Heart right ventricle (tissue), 16 donors: Measurements from ENCODE around the gene AMER2. TPM values are rescaled to one million over a fixed set of nuclear protein-coding genes. Genes with fewer than 3 reads are reported as not detected.

Source experiments
- ATAC-seq, 8 donors: fragments of 200-7000 bp; cut with Tn5 transposase; one replicate each; pipeline ENCODE4 v1.9.1; 2020; ENCODE audit warnings: mild to moderate bottlenecking in 8 of 8, moderate library complexity in 8 of 8, moderate number of reproducible peaks in 1 of 8
- DNase-seq, 2 donors: peaks; one replicate each; pipeline ENCODE4 v3.0.0-alpha.2; 2020
- H3K27ac ChIP-seq, 10 donors: fragments of 200-600 bp; sonication (generic) in 2 of 10; one replicate each; pipeline versions ENCODE4 v1.5.0 to v1.8.0; 2020 to 2022; ENCODE audit warnings: mild to moderate bottlenecking in 3 of 10
- H3K27me3 ChIP-seq, 7 donors: fragments of 200-600 bp; one replicate each; pipeline ENCODE4 v1.8.0; 2021 to 2022; ENCODE audit warnings: mild to moderate bottlenecking in 2 of 7
- H3K36me3 ChIP-seq, 9 donors: fragments of 200-600 bp; sonication (generic) in 1 of 9; one replicate each; pipeline versions ENCODE4 v1.5.0 to v1.8.0; 2020 to 2022; ENCODE audit warnings: mild to moderate bottlenecking in 2 of 9
- H3K4me1 ChIP-seq, 9 donors: fragments of 200-600 bp; sonication (generic) in 1 of 9; one replicate each; pipeline versions ENCODE4 v1.5.0 to v1.8.0; 2020 to 2022; ENCODE audit warnings: mild to moderate bottlenecking in 4 of 9
- H3K4me3 ChIP-seq, 10 donors: fragments of 200-600 bp; sonication (generic) in 2 of 10; one replicate each; pipeline versions ENCODE4 v1.5.0 to v1.8.0; 2020 to 2022; ENCODE audit warnings: mild to moderate bottlenecking in 7 of 10, moderate library complexity in 2 of 10
- H3K9me3 ChIP-seq, 11 donors: fragments of 200-600 bp in 10 of 11; sonication (generic) in 2 of 11; one replicate each; pipeline versions ENCODE4 v1.5.0 to v1.8.0; 2013 to 2022; ENCODE audit warnings: mild to moderate bottlenecking in 2 of 11, control low read depth in 1 of 11, moderate library complexity in 1 of 11
- WGBS, 2 donors: extraction: QIAGEN DNeasy Blood & Tissue Kit; methylation state at CpG; one replicate each; pipeline ENCODE4 v1.1.7; 2013; ENCODE audit warnings: inconsistent platforms in 1 of 2; 5-methylcytosine and 5-hydroxymethylcytosine counted together
- intact Hi-C, 10 donors: fragments of 100-400 bp; cut with DNase I; formaldehyde crosslinking; loops; one replicate each; pipeline versions ENCODE4 v1.11.1 to v1.14.2; 2022
- polyA plus RNA-seq, 2 donors: library from polyadenylated mRNA; stranded (reverse); fragments of 200-250 nt; gene quantifications; one replicate each; pipeline ENCODE4 v1.2.3, GENCODE V29; 2013
- total RNA-seq, 10 donors: library from RNA; stranded (reverse); fragmentation: NEBNext Ultra II Directional in 3 of 10; extraction: Animal tissue kit (Norgen Biotek cat#: 25700) in 3 of 10; gene quantifications; one replicate each; pipeline versions ENCODE4 v1.2.1 to v1.2.4, GENCODE V29; 2021 to 2023
- TF ChIP-seq, protein P1 (sequence below), 9 donors: fragments of 200-600 bp; sonication (generic) in 2 of 9; IDR thresholded peaks; one replicate each; pipeline versions ENCODE4 v1.5.0 to v1.8.0; 2021 to 2022; ENCODE audit warnings: antibody characterized with exemption in 9 of 9, mild to moderate bottlenecking in 5 of 9, moderate library complexity in 1 of 9
- donor health status: Arrhythmogenic right ventricular cardiomyopathy.
- donor health status: ischemic (EF 13 %, LVEDD 7.1; RV severe dilation, severe dysfunction).
- donor health status: healthy with polysubstance abuse.
- donor health status: DM: no; HTN: yes; CAD: no.
- donor health status: DM: no; HTN: no; CAD: no.
- donor health status: ischemic (EF 25% LVEDD 6.9; RV normal size, moderate dysfunction).
- donor health status: ischemic (EF 25% LVEDD 5.7; RV mildly dilated, moderate dysfunction).
- donor health status: healthy.
- donor health status: DM: yes; HTN: yes; CAD: no.
- donor health status: Ischemic cardiomyopathy.
- donor health status: ischemic (EF 35%, LVEDD 5.7; RV mildly dilated, moderate dysfunction).
- donor health status: nonischemic (EF 11% LVEDD 7.7; RV severe dilation, severe dysfunction).
- donor health status: DM: yes; HTN: yes; CAD: no.
- donor health status: PGD.
- donor health status: ischemic (EF 29% LVEDD 5.4; RV normal size, mild dysfunction).
- donor health status: nonischemic (EF 23%, LVEDD 6.1; RV moderate dilation, normal function).

AMER2 gene
- total and polyA plus RNA-seq, 12 donors, result not detected

DNA sequence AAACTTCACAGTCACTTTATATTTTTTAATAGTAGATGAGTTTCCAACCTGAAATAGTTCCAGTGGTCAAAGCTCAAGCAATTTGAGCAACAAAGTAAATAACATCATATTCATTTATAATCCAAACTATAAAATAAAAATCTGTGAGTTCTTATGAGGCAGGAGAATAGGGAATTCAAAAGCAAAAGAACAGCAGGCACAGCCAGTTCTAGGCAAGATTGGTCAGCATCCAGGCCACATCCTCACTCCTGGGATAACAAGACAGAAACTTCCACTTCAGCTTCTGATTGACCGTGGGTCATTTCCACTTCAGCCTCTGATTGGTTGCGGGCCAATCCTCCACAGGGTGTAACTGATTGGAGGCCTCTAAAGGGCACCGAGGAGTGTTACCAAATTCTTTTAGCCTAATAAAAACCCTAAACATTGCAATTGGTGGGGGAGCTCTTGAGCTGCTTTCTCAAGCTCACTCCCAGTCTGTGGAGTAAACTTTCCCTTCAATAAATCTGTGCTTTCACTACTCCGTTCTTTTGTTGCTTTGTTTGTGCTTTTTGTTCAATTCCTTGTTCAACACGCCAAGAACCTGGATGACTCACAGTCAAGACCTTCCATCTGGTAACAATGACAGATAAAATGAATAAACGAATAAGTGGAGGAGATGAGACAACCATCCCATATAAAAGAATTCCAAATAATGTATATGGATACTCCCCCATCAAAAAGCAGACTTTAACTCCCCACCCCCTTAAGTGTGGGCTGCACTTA is 42.6 kb upstream of the AMER2 start:
- no peaks in the 10 kb centered on the region for H3K9me3 ChIP-seq
- peaks cover 0 to 7% (median 0%) of the 10 kb centered on the region in 9 donors for H3K4me1 ChIP-seq
- peak in 7 of 8 donors; percentile 30 to 73 (median 69) for ATAC-seq
- H3K4me3 ChIP-seq, result no peak overlapping the region
- H3K27me3 ChIP-seq, result peaks cover 0 to 6% (median 0%) of the 10 kb centered on the region in 7 donors
- 43 to 59% methylated on average over 6 of the region's 6 CpGs for WGBS, 2 donors
- H3K27ac ChIP-seq, result peak overlapping the region in 1 of 10 donors; percentile 30
- peak; percentile 15 to 16 for DNase-seq
- TF ChIP-seq, protein P1, sequence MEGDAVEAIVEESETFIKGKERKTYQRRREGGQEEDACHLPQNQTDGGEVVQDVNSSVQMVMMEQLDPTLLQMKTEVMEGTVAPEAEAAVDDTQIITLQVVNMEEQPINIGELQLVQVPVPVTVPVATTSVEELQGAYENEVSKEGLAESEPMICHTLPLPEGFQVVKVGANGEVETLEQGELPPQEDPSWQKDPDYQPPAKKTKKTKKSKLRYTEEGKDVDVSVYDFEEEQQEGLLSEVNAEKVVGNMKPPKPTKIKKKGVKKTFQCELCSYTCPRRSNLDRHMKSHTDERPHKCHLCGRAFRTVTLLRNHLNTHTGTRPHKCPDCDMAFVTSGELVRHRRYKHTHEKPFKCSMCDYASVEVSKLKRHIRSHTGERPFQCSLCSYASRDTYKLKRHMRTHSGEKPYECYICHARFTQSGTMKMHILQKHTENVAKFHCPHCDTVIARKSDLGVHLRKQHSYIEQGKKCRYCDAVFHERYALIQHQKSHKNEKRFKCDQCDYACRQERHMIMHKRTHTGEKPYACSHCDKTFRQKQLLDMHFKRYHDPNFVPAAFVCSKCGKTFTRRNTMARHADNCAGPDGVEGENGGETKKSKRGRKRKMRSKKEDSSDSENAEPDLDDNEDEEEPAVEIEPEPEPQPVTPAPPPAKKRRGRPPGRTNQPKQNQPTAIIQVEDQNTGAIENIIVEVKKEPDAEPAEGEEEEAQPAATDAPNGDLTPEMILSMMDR (IDR thresholded peaks at IDR 0.05), result no peak
- H3K36me3 ChIP-seq, result no peaks in the 10 kb centered on the region
- intact Hi-C loops, result no loop called here

DNA sequence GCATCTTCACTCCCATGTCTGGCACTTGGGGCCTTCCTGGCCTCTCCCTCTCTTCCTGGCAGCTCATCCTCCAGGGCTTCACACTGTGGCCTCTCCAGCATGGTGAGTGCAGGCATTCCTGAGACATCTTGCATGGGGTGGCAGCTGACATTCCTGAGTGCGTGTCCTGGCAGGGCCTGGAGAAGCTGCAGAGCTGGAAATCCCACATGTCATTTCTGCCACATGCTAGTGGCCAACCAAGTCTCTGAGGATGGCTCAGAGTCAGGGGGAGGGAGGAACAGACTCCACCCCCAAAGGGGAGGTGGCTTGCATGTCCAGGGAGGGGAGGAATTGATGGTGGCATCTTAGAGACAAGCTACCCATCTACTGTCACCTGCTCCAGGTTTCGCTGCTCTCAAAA is 41.6 kb upstream of the AMER2 start:
- DNase-seq (no peak), ATAC-seq (no peak)
- Histone ChIP-seq H3K27ac (no peak overlapping the region), H3K4me3 (no peak overlapping the region), H3K9me3 (no peaks in the 10 kb centered on the region), H3K27me3 (peaks cover 0 to 3% (median 0%) of the 10 kb centered on the region in 7 donors), H3K4me1 (peaks cover 0 to 7% (median 0%) of the 10 kb centered on the region in 9 donors), H3K36me3 (no peaks in the 10 kb centered on the region)
- 80 to 90% methylated on average over 2 of the region's 2 CpGs for WGBS, 2 donors
- TF ChIP-seq, protein P1 (IDR thresholded peaks at IDR 0.05), result no peak
- intact Hi-C loops, result no loop called here

GRCh38 chr13:25210842-25211569 is 38.9 kb upstream of the AMER2 start:
- Histone ChIP-seq H3K27ac (no peak overlapping the region), H3K9me3 (no peaks in the 10 kb centered on the region), H3K36me3 (no peaks in the 10 kb centered on the region), H3K4me1 (peaks cover 0 to 7% (median 0%) of the 10 kb centered on the region in 9 donors), H3K27me3 (peaks cover 0 to 3% (median 0%) of the 10 kb centered on the region in 7 donors), H3K4me3 (no peak overlapping the region)
- DNase-seq, result no peak
- TF ChIP-seq, protein P1 (IDR thresholded peaks at IDR 0.05), result no peak
- intact Hi-C loops, result no loop called here
- WGBS, 2 donors, result 69 to 74% methylated on average over 13 of the region's 13 CpGs
- ATAC-seq, result no peak

- TF ChIP-seq, protein P1 (IDR thresholded peaks at IDR 0.05), result no peak
- Histone ChIP-seq H3K4me3 (no peak overlapping the region), H3K27ac (no peak overlapping the region), H3K36me3 (no peaks in the 10 kb centered on the region), H3K27me3 (peaks cover 0 to 14% (median 6%) of the 10 kb centered on the region in 7 donors), H3K9me3 (no peaks in the 10 kb centered on the region), H3K4me1 (no peaks in the 10 kb centered on the region)
- WGBS, 2 donors, result 82 to 86% methylated on average over 8 of the region's 8 CpGs
- ATAC-seq, result no peak
- intact Hi-C loops, result no loop called here
- no peak for DNase-seq
Measured at GRCh38 chr13:25207291-25207810, 35.3 kb upstream of the AMER2 start.
